ENCODE results near the gene OSGIN1.

The OSGIN1 gene

DNA sequence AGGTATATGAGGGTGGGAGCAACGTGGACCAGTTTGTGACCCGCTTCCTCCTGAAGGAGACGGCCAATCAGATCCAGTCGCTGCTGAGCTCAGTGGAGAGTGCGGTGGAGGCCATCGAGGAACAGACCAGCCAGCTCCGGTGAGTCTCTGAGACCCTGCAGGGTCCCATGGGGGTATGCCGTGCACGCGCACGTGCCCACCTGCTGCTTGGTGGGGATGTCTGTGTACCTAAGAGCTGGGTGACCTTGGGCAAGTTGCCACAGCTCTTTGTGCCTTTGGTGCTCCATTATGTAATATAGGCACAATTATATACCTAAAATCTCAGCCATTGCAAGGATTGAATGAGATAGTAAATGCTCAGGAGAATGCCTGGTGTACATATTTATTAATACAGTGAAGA is 37.5 kb downstream of the OSGIN1 start:
- H3K4me3 ChIP-seq (replicated peaks; ENCODE audit: insufficient read depth, low read length) = no peak overlapping the region
- DNase-seq (ENCODE audit: low read depth in 1 of 2, low spot score in 1 of 2) = no peak
- TF ChIP-seq SPI1 (IDR thresholded peaks at IDR 0.05; ENCODE audit: borderline replicate concordance, low read depth) = no peak
- peaks cover 3% of the 10 kb centered on the region for H3K27me3 ChIP-seq (ENCODE audit: insufficient read depth, poor library complexity, severe bottlenecking)
- no peak overlapping the region for H3K27ac ChIP-seq (replicated peaks)

DNA sequence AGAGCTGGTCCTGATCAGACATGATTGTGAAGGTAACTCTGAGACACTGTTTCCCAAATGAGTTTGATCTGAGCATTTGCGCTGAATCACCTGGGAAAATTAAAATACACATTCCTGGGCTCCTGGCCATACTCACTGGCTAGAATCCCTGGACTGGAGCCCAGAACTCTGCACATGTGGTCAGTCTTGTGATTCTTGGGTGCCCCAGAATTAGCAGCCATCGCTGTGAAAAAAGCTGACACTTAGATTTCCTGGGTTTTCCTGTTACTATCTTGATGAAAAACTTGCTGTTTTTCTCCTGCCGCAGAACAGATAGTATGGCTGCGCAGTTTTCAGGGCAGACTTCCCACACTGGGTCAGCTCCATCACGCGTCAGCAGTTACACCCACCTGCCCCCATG is 39.6 kb downstream of the OSGIN1 start:
- TF ChIP-seq, protein P1, sequence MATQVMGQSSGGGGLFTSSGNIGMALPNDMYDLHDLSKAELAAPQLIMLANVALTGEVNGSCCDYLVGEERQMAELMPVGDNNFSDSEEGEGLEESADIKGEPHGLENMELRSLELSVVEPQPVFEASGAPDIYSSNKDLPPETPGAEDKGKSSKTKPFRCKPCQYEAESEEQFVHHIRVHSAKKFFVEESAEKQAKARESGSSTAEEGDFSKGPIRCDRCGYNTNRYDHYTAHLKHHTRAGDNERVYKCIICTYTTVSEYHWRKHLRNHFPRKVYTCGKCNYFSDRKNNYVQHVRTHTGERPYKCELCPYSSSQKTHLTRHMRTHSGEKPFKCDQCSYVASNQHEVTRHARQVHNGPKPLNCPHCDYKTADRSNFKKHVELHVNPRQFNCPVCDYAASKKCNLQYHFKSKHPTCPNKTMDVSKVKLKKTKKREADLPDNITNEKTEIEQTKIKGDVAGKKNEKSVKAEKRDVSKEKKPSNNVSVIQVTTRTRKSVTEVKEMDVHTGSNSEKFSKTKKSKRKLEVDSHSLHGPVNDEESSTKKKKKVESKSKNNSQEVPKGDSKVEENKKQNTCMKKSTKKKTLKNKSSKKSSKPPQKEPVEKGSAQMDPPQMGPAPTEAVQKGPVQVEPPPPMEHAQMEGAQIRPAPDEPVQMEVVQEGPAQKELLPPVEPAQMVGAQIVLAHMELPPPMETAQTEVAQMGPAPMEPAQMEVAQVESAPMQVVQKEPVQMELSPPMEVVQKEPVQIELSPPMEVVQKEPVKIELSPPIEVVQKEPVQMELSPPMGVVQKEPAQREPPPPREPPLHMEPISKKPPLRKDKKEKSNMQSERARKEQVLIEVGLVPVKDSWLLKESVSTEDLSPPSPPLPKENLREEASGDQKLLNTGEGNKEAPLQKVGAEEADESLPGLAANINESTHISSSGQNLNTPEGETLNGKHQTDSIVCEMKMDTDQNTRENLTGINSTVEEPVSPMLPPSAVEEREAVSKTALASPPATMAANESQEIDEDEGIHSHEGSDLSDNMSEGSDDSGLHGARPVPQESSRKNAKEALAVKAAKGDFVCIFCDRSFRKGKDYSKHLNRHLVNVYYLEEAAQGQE (IDR thresholded peaks at IDR 0.05; ENCODE audit: insufficient replicate concordance, low read depth) = no peak
- TF ChIP-seq POLR2AphosphoS5 (IDR thresholded peaks at IDR 0.05; ENCODE audit: low read depth) (no peak), SPI1 (IDR thresholded peaks at IDR 0.05; ENCODE audit: borderline replicate concordance, low read depth) (no peak), GABPA (IDR thresholded peaks at IDR 0.05; ENCODE audit: low read depth) (no peak)
- TF ChIP-seq, protein P2, sequence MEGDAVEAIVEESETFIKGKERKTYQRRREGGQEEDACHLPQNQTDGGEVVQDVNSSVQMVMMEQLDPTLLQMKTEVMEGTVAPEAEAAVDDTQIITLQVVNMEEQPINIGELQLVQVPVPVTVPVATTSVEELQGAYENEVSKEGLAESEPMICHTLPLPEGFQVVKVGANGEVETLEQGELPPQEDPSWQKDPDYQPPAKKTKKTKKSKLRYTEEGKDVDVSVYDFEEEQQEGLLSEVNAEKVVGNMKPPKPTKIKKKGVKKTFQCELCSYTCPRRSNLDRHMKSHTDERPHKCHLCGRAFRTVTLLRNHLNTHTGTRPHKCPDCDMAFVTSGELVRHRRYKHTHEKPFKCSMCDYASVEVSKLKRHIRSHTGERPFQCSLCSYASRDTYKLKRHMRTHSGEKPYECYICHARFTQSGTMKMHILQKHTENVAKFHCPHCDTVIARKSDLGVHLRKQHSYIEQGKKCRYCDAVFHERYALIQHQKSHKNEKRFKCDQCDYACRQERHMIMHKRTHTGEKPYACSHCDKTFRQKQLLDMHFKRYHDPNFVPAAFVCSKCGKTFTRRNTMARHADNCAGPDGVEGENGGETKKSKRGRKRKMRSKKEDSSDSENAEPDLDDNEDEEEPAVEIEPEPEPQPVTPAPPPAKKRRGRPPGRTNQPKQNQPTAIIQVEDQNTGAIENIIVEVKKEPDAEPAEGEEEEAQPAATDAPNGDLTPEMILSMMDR (IDR thresholded peaks at IDR 0.05; ENCODE audit: insufficient read depth, low read length) = no peak
- H3K4me3 ChIP-seq (replicated peaks; ENCODE audit: insufficient read depth, low read length) = no peak overlapping the region
- H3K27ac ChIP-seq (replicated peaks) = no peak overlapping the region
- DNase-seq (ENCODE audit: low read depth in 1 of 2, low spot score in 1 of 2) = no peak
- H3K27me3 ChIP-seq (ENCODE audit: insufficient read depth, poor library complexity, severe bottlenecking) = no peaks in the 10 kb centered on the region

DNA sequence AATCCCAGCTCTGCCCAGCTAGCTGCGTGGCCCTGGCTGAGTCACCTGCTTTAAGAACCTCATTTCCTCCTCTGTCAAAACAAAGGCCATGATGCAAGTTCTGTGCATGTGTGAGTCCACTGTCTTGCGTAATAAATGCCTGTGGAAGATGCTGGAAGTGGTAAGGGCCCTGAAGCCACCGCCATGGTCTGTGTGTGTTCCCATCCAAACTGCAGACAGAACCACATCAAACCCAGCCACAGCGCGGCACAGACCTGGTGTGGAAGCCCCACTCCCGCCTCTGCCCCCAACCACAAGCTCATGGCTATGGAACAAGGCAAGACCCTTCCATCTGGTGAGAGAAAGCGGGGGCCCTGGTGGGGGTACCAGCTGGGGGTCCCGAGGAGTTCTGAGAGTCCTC is 41.0 kb downstream of the OSGIN1 start:
- no peak overlapping the region for H3K27ac ChIP-seq (replicated peaks)
- DNase-seq (ENCODE audit: low read depth in 1 of 2, low spot score in 1 of 2) = peak; percentile 90 to 93
- no peak overlapping the region for H3K4me3 ChIP-seq (replicated peaks; ENCODE audit: insufficient read depth, low read length)
- no peaks in the 10 kb centered on the region for H3K27me3 ChIP-seq (ENCODE audit: insufficient read depth, poor library complexity, severe bottlenecking)
- peak; percentile 25; the same call in 1 of the 2 replicates for TF ChIP-seq SPI1 (IDR thresholded peaks at IDR 0.05; ENCODE audit: borderline replicate concordance, low read depth)
- TF ChIP-seq, protein P1 (IDR thresholded peaks at IDR 0.05; ENCODE audit: insufficient replicate concordance, low read depth) = peak; percentile 22
- peak; percentile 64; the same call in 1 of the 2 replicates for TF ChIP-seq POLR2AphosphoS5 (IDR thresholded peaks at IDR 0.05; ENCODE audit: low read depth)
- TF ChIP-seq, protein P2 (IDR thresholded peaks at IDR 0.05; ENCODE audit: insufficient read depth, low read length) = no peak
- TF ChIP-seq GABPA (IDR thresholded peaks at IDR 0.05; ENCODE audit: low read depth) = 0 out of 2 replicates have a peak, but pooled peaks have one; percentile 38

DNA sequence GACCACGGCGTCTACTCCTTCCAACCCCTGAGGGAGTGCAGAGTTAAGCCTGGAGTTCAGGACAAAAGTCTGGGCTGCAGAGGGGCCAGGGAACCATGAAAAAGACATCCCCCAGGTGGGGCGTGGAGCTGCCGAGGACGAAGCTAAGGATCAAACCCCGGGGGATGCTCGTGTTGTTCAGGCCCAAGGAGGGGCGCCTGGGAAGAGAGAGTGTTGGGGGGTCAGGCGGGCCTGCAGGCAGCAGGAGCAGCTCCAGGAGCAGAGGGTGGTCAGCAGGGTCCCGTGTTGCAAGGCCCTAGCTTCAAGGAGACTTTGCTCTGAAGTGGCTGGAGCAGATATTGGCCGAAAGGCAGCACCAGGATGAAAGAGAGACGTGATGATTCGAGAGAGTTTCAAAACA is 41.7 kb downstream of the OSGIN1 start:
- no peak overlapping the region for H3K27ac ChIP-seq (replicated peaks)
- TF ChIP-seq SPI1 (IDR thresholded peaks at IDR 0.05; ENCODE audit: borderline replicate concordance, low read depth) (no peak), POLR2AphosphoS5 (IDR thresholded peaks at IDR 0.05; ENCODE audit: low read depth) (no peak), GABPA (IDR thresholded peaks at IDR 0.05; ENCODE audit: low read depth) (no peak)
- TF ChIP-seq, protein P2 (IDR thresholded peaks at IDR 0.05; ENCODE audit: insufficient read depth, low read length) = no peak
- TF ChIP-seq, protein P1 (IDR thresholded peaks at IDR 0.05; ENCODE audit: insufficient replicate concordance, low read depth) = no peak
- no peaks in the 10 kb centered on the region for H3K27me3 ChIP-seq (ENCODE audit: insufficient read depth, poor library complexity, severe bottlenecking)
- no peak for DNase-seq (ENCODE audit: low read depth in 1 of 2, low spot score in 1 of 2)
- no peak overlapping the region for H3K4me3 ChIP-seq (replicated peaks; ENCODE audit: insufficient read depth, low read length)
